PFSK-1 (cell line): Measurements from ENCODE around the gene WDR36.

Experiments used
- POLR2AphosphoS5 ChIP-seq: IDR thresholded peaks from 2 replicates; pipeline ENCODE4 v1.6.1; 2012; ENCODE audit warnings: low read depth, mild to moderate bottlenecking, control low read depth, low read length, moderate library complexity
- REST ChIP-seq, 2 experiments: IDR thresholded peaks; 2 replicates each; pipeline versions ENCODE4 v1.6.1 to v1.8.0; 2011 to 2012; ENCODE audit warnings: low read depth in 2 of 2, low read length in 2 of 2, control low read depth in 1 of 2, inconsistent platforms in 1 of 2, mild to moderate bottlenecking in 1 of 2, moderate library complexity in 1 of 2; ENCODE audit not compliant: insufficient read depth in 1 of 2
- SIN3A ChIP-seq: IDR thresholded peaks from 2 replicates; pipeline ENCODE4 v1.6.1; 2012; ENCODE audit warnings: mild to moderate bottlenecking, low read length, moderate library complexity, borderline replicate concordance; ENCODE audit not compliant: insufficient read depth
- TAF1 ChIP-seq: IDR thresholded peaks from 2 replicates; pipeline ENCODE4 v1.6.1; 2012; ENCODE audit warnings: low read length, control low read depth, borderline replicate concordance; ENCODE audit not compliant: insufficient read depth

GRCh38 chr5:111126896-111127295 is 34.7 kb downstream of the WDR36 start:
- no peak for TF ChIP-seq TAF1
- no peak for TF ChIP-seq POLR2AphosphoS5
- TF ChIP-seq REST (IDR thresholded peaks at IDR 0.05; ENCODE audit: insufficient read depth in 1 of 2, low read depth in 2 of 2, low read length in 2 of 2): no peak
- no peak for TF ChIP-seq SIN3A
